Measurements from ENCODE around the gene TBC1D30.

The TBC1D30 gene

GRCh38 chr12:64781280-64782190 lies 42.9 kb upstream of the TBC1D30 start:
- Histone ChIP-seq H2BK120ac (ENCODE audit: low read depth, low read length) (no peak overlapping the region), H2AK5ac (ENCODE audit: low read length) (no peak overlapping the region), H3K4me3 (ENCODE audit: low read length) (no peak overlapping the region), H3K23ac (ENCODE audit: low read length) (no peak overlapping the region), H3K4ac (ENCODE audit: low read depth, low read length) (no peak overlapping the region), H3K9ac (ENCODE audit: low read length) (no peak overlapping the region), H3K79me2 (ENCODE audit: control insufficient read depth, insufficient read depth, low read length) (no peaks in the 10 kb centered on the region), H3K79me1 (ENCODE audit: low read length) (no peaks in the 10 kb centered on the region), H3K18ac (ENCODE audit: low read length) (no peak overlapping the region), H2BK5ac (ENCODE audit: low read length) (no peak overlapping the region), H2BK15ac (replicated peaks; ENCODE audit: low read depth) (no peak overlapping the region), H4K8ac (ENCODE audit: low read depth, low read length) (no peak overlapping the region), H3K27ac (ENCODE audit: low read depth, low read length) (no peak overlapping the region), H3K56ac (ENCODE audit: low read length) (peak overlapping the region; percentile 49), H4K5ac (ENCODE audit: low read length) (no peak overlapping the region), H3K4me2 (ENCODE audit: low read length) (peak overlapping the region; percentile 61), H3K4me1 (ENCODE audit: control insufficient read depth, low read depth, low read length) (no peaks in the 10 kb centered on the region), H3K27me3 (ENCODE audit: insufficient read depth, low read length, poor library complexity) (peaks cover 20% of the 10 kb centered on the region), H3K36me3 (ENCODE audit: control insufficient read depth, insufficient read depth, low read length) (no peaks in the 10 kb centered on the region)
- DNase-seq = peak; percentile 32
- no CpG with 5 or more reads among the region's 39 CpGs for WGBS (ENCODE audit: extremely low coverage, insufficient coverage, low lambda C conversion rate)

DNA sequence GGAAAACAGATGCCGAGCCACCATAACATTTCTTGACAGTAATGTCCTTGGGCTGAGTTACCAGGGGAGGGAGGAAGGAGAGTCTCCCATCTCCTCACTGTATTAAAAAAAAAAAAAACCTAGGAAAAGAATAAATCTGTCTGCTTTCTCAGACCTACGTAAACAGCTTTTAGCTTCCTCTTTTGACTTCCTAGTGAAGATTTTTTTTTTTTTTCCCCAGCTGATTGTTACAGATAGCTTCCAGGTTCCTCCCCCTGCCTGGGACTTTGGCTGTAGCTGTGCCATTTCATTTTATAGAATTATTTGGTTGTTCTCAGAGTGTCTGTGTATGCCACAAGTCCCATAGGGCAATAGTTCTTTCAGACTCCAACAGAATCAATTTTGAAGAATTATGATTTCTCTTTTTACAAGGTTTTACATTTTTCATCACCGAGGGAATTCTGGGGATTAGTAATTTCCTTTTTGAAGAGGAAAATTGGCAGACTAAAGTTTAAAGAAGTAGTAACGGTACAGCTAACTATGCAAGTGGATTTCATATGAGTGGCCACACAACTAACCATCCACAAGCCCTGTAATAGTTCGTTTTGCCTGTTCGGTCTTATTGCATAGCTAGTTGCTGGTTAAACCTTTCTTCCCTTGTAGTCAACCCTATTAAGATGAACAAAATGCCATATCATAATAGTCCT lies 42.1 kb upstream of the TBC1D30 start:
- no peak overlapping the region for H2BK120ac ChIP-seq (ENCODE audit: low read depth, low read length)
- no peak overlapping the region for H3K4me2 ChIP-seq (ENCODE audit: low read length)
- DNase-seq = no peak
- H3K4ac ChIP-seq (ENCODE audit: low read depth, low read length) = no peak overlapping the region
- no peaks in the 10 kb centered on the region for H3K36me3 ChIP-seq (ENCODE audit: control insufficient read depth, insufficient read depth, low read length)
- peaks cover 20% of the 10 kb centered on the region for H3K27me3 ChIP-seq (ENCODE audit: insufficient read depth, low read length, poor library complexity)
- H3K79me2 ChIP-seq (ENCODE audit: control insufficient read depth, insufficient read depth, low read length) = no peaks in the 10 kb centered on the region
- no peak overlapping the region for H2BK5ac ChIP-seq (ENCODE audit: low read length)
- no peak overlapping the region for H2BK15ac ChIP-seq (replicated peaks; ENCODE audit: low read depth)
- H3K9ac ChIP-seq (ENCODE audit: low read length) = no peak overlapping the region
- WGBS (ENCODE audit: extremely low coverage, insufficient coverage, low lambda C conversion rate) = no CpG with 5 or more reads among the region's 6 CpGs
- no peak overlapping the region for H2AK5ac ChIP-seq (ENCODE audit: low read length)
- H3K4me3 ChIP-seq (ENCODE audit: low read length) = no peak overlapping the region
- H3K56ac ChIP-seq (ENCODE audit: low read length) = no peak overlapping the region
- H3K23ac ChIP-seq (ENCODE audit: low read length) = no peak overlapping the region
- H4K8ac ChIP-seq (ENCODE audit: low read depth, low read length) = no peak overlapping the region
- no peaks in the 10 kb centered on the region for H3K79me1 ChIP-seq (ENCODE audit: low read length)
- H3K4me1 ChIP-seq (ENCODE audit: control insufficient read depth, low read depth, low read length) = no peaks in the 10 kb centered on the region
- H4K5ac ChIP-seq (ENCODE audit: low read length) = no peak overlapping the region
- no peak overlapping the region for H3K27ac ChIP-seq (ENCODE audit: low read depth, low read length)
- H3K18ac ChIP-seq (ENCODE audit: low read length) = no peak overlapping the region

GRCh38 chr12:64785838-64786237 lies 38.6 kb upstream of the TBC1D30 start:
- Histone ChIP-seq H3K36me3 (ENCODE audit: control insufficient read depth, insufficient read depth, low read length) (no peaks in the 10 kb centered on the region), H2BK15ac (replicated peaks; ENCODE audit: low read depth) (no peak overlapping the region)
- whole genome bisulfite sequencing (ENCODE audit: extremely low coverage, insufficient coverage, low lambda C conversion rate) = no CpG with 5 or more reads among the region's 6 CpGs

GRCh38 chr12:64790166-64790565 lies 34.3 kb upstream of the TBC1D30 start:
- H4K8ac ChIP-seq (ENCODE audit: low read depth, low read length) = no peak overlapping the region
- H3K4me3 ChIP-seq (ENCODE audit: low read length) = no peak overlapping the region
- H3K36me3 ChIP-seq (ENCODE audit: control insufficient read depth, insufficient read depth, low read length) = no peaks in the 10 kb centered on the region
- no peak overlapping the region for H3K18ac ChIP-seq (ENCODE audit: low read length)
- no peak overlapping the region for H3K23ac ChIP-seq (ENCODE audit: low read length)
- no peak overlapping the region for H3K4me2 ChIP-seq (ENCODE audit: low read length)
- no CpG with 5 or more reads among the region's 1 CpG for WGBS (ENCODE audit: extremely low coverage, insufficient coverage, low lambda C conversion rate)
- H4K5ac ChIP-seq (ENCODE audit: low read length) = no peak overlapping the region
- no peaks in the 10 kb centered on the region for H3K4me1 ChIP-seq (ENCODE audit: control insufficient read depth, low read depth, low read length)
- no peaks in the 10 kb centered on the region for H3K79me1 ChIP-seq (ENCODE audit: low read length)
- no peaks in the 10 kb centered on the region for H3K79me2 ChIP-seq (ENCODE audit: control insufficient read depth, insufficient read depth, low read length)
- H3K27ac ChIP-seq (ENCODE audit: low read depth, low read length) = no peak overlapping the region
- no peak overlapping the region for H2BK120ac ChIP-seq (ENCODE audit: low read depth, low read length)
- H3K4ac ChIP-seq (ENCODE audit: low read depth, low read length) = no peak overlapping the region
- H2BK5ac ChIP-seq (ENCODE audit: low read length) = no peak overlapping the region
- H3K27me3 ChIP-seq (ENCODE audit: insufficient read depth, low read length, poor library complexity) = no peaks in the 10 kb centered on the region
- H3K9ac ChIP-seq (ENCODE audit: low read length) = no peak overlapping the region
- DNase-seq = no peak
- H2BK15ac ChIP-seq (replicated peaks; ENCODE audit: low read depth) = no peak overlapping the region
- no peak overlapping the region for H2AK5ac ChIP-seq (ENCODE audit: low read length)
- H3K56ac ChIP-seq (ENCODE audit: low read length) = no peak overlapping the region

More at GRCh38 chr12:64785838-64786237, 38.6 kb upstream of the TBC1D30 start:
- H2BK5ac ChIP-seq (ENCODE audit: low read length) = no peak overlapping the region
- H3K79me1 ChIP-seq (ENCODE audit: low read length) = no peaks in the 10 kb centered on the region
- DNase-seq = no peak
- peaks cover 9% of the 10 kb centered on the region for H3K27me3 ChIP-seq (ENCODE audit: insufficient read depth, low read length, poor library complexity)
- H2AK5ac ChIP-seq (ENCODE audit: low read length) = no peak overlapping the region
- H2BK120ac ChIP-seq (ENCODE audit: low read depth, low read length) = no peak overlapping the region
- no peak overlapping the region for H3K4me2 ChIP-seq (ENCODE audit: low read length)
- H3K18ac ChIP-seq (ENCODE audit: low read length) = no peak overlapping the region
- no peaks in the 10 kb centered on the region for H3K79me2 ChIP-seq (ENCODE audit: control insufficient read depth, insufficient read depth, low read length)
- no peak overlapping the region for H3K4me3 ChIP-seq (ENCODE audit: low read length)
- H3K4ac ChIP-seq (ENCODE audit: low read depth, low read length) = no peak overlapping the region
- no peak overlapping the region for H3K27ac ChIP-seq (ENCODE audit: low read depth, low read length)
- no peaks in the 10 kb centered on the region for H3K4me1 ChIP-seq (ENCODE audit: control insufficient read depth, low read depth, low read length)
- H3K9ac ChIP-seq (ENCODE audit: low read length) = no peak overlapping the region
- no peak overlapping the region for H4K8ac ChIP-seq (ENCODE audit: low read depth, low read length)
- H3K23ac ChIP-seq (ENCODE audit: low read length) = no peak overlapping the region
- H4K5ac ChIP-seq (ENCODE audit: low read length) = no peak overlapping the region
- H3K56ac ChIP-seq (ENCODE audit: low read length) = no peak overlapping the region

GRCh38 chr12:64791036-64791435 lies 33.4 kb upstream of the TBC1D30 start:
- Histone ChIP-seq H2BK5ac (ENCODE audit: low read length) (no peak overlapping the region), H4K8ac (ENCODE audit: low read depth, low read length) (no peak overlapping the region), H3K4me1 (ENCODE audit: control insufficient read depth, low read depth, low read length) (no peaks in the 10 kb centered on the region), H3K56ac (ENCODE audit: low read length) (no peak overlapping the region), H3K27ac (ENCODE audit: low read depth, low read length) (no peak overlapping the region), H3K9ac (ENCODE audit: low read length) (no peak overlapping the region), H3K4ac (ENCODE audit: low read depth, low read length) (no peak overlapping the region), H3K79me1 (ENCODE audit: low read length) (no peaks in the 10 kb centered on the region), H2AK5ac (ENCODE audit: low read length) (no peak overlapping the region), H2BK15ac (replicated peaks; ENCODE audit: low read depth) (no peak overlapping the region), H4K5ac (ENCODE audit: low read length) (no peak overlapping the region), H3K79me2 (ENCODE audit: control insufficient read depth, insufficient read depth, low read length) (no peaks in the 10 kb centered on the region), H3K27me3 (ENCODE audit: insufficient read depth, low read length, poor library complexity) (no peaks in the 10 kb centered on the region), H3K18ac (ENCODE audit: low read length) (no peak overlapping the region), H3K4me2 (ENCODE audit: low read length) (no peak overlapping the region), H2BK120ac (ENCODE audit: low read depth, low read length) (no peak overlapping the region), H3K23ac (ENCODE audit: low read length) (no peak overlapping the region), H3K4me3 (ENCODE audit: low read length) (no peak overlapping the region), H3K36me3 (ENCODE audit: control insufficient read depth, insufficient read depth, low read length) (no peaks in the 10 kb centered on the region)
- DNase-seq = no peak

All from mesendoderm (in vitro differentiated cells).